ENCODE results near the gene SSR2.
A peak's percentile ranks its signal among the peaks of the same experiment; 100 is the strongest.
"Not testable (repeated sequence)": the region's sequence is repeated elsewhere in the genome, so short reads cannot be mapped to it uniquely, and the experiment has no call there.

The SSR2 gene

DNA sequence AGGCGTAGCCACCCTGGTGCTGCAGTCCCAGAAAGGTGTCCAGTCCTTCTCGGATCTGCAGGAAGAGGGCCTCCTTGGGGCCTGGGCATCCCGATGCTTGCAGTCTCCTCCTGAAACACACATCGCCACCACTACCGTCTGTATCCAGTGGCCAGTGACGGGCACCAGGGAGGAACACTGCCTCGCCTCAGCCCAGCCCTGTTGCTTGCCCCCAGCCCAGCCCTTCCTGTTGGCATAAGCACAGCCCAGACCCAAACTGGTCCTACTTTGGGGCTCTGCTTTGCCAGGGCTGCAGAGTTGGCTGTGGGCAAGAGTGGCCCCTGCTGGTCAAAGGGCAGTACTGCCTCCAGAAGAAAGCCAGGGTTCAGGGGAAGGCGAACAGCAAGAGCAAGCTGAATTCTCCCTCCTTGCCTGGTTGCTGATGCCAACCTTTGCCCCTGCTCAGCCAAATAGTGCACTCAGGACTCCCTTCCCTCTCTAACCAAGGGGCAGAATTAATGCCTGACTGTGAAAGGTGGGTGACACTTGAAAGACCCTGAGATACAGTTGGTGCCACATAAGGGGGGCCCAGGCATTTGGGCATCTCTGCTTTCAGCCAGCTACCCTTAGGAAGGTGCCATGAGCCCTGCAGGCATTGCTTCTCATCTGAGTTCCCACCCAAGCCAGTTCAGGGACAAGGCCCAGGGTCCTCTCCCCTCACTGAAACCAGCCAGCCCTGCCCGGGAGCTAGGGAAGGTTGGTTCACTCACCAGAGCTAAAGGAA is 31.3 kb downstream of the SSR2 start:
- Mint-ChIP-seq H3K4me3 (no peak overlapping the region), H3K36me3 (no peaks in the 10 kb centered on the region), H3K9me3 (ENCODE audit: low read depth) (no peaks in the 10 kb centered on the region), H3K27ac (no peak overlapping the region), H3K4me1 (ENCODE audit: low read depth) (peaks cover 8% of the 10 kb centered on the region), H3K27me3 (no peaks in the 10 kb centered on the region)

DNA sequence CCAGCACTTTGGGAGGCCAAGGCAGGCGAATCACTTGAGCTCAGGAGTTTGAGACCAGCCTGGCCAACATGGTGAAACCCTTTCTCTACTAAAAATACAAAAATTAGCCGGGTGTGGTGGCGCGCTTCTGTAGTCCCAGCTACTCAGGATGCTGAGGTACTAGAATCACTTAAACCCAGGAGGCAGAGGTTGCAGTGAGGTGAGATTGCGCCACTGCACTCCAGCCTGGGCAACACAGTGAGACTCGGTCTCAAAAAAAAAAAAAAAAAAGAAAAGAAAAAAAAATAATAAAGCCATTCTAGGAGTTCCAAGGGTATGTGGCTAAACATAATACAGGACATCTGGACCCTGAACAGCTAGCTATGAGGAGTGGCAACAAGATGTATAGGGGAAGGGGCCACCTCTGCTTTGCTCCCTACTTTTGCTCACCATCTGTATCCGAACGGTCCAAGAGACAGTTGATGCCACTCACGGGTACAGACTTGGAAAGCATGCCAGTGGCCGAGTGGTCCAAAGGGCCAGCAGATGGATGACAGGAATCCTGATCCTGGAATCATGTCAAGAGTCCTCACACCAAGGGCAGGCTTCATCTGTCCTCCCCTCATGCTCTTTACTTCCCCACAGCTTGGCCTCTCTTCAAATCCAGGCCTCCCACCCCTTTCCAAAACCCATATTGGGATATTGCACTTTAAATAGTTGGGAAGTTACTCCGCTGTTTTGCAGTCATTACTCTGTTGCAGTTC is 35.7 kb downstream of the SSR2 start:
- H3K27ac Mint-ChIP-seq; H3K27me3 Mint-ChIP-seq; H3K36me3 Mint-ChIP-seq; H3K4me3 Mint-ChIP-seq; H3K9me3 Mint-ChIP-seq (ENCODE audit: low read depth): not testable (repeated sequence)
- H3K4me1 Mint-ChIP-seq (ENCODE audit: low read depth): peaks cover 43% of the 10 kb centered on the region

DNA sequence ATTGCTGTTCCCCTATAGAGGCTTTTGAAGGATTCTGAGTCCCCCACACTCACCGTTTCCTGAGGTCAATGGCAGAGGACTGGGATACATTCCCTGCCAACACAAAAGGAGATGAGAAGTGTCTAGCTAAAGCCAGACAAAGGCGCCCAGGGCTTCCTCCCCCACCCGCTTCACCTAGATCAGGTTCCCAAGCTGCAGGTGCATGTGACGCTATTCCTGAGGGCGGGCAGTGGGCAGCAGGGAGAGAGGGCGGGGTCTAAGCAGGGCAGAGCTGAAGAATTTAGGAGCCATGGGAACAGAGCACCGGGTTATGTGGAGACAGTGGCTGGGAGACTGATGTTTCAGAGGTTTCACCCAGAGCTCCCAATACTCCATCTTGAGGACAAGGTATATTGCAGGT is 36.4 kb downstream of the SSR2 start:
- Mint-ChIP-seq H3K4me3 (no peak overlapping the region), H3K27ac (peak overlapping the region; percentile 41), H3K36me3 (no peaks in the 10 kb centered on the region), H3K4me1 (ENCODE audit: low read depth) (peaks cover 48% of the 10 kb centered on the region), H3K27me3 (no peaks in the 10 kb centered on the region), H3K9me3 (ENCODE audit: low read depth) (no peaks in the 10 kb centered on the region)

DNA sequence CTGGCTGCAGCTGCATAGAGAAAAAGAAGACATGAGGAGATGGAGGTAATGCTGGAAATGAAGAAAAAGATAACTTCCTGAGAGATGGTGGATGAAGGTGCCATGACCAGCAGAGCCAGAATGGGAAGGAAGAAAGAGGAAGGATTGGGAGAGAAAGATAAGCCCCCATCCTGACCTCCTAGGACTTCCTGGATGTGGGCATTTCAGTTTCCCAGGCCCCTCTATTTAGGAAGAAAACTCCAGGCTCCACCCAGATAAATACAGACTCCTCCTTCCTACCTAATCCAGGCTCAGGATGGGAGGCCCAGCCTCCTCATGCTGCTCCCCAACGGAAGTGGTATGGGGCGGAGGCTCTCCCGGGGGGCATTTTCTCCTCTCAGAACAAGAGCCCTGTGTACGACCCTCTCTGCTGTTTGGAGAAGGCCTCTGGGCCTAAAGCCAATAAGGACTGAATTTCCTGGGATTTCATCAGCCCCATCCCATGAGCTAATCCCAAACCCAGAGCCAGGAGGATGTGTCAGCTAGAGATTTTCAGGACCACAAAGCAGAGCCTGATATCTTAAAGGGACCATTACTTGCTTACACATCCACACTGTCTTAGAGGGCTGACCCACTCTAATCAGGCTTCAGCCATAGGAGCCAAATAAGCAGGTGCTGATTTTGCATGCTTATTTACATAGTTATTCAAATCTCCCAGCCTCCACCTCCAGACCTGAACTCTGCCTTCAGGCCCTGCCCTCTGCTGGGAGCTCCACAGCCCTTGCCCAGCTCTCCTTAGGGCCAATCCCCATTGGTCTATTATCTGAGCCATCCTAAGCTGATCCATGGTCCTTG is 37.3 kb downstream of the SSR2 start:
- no peak overlapping the region for H3K4me3 Mint-ChIP-seq
- no peaks in the 10 kb centered on the region for H3K9me3 Mint-ChIP-seq (ENCODE audit: low read depth)
- H3K4me1 Mint-ChIP-seq (ENCODE audit: low read depth): peaks cover 45% of the 10 kb centered on the region
- no peaks in the 10 kb centered on the region for H3K27me3 Mint-ChIP-seq
- H3K36me3 Mint-ChIP-seq: no peaks in the 10 kb centered on the region
- H3K27ac Mint-ChIP-seq: peak overlapping the region; percentile 58

DNA sequence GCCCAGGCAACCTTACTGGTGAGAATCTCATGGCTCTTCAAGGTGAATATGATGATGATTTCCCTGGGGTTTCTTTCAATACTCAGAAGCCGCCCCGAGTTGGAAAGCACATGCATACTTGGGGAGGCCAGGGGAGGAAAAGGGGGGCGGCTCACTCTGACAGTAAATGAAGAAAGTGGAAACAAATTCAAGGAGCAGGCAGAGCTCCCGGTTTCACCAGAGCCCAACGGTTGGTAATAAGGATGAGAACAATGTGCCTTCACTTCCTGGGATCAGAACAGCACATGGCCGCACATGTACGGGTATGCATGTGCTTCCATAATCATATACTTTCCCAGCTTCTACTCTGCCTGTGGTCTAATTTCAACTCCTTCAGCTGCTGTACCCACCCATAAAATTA is 38.6 kb downstream of the SSR2 start:
- H3K27me3 Mint-ChIP-seq: no peaks in the 10 kb centered on the region
- H3K9me3 Mint-ChIP-seq (ENCODE audit: low read depth): no peaks in the 10 kb centered on the region
- H3K36me3 Mint-ChIP-seq: no peaks in the 10 kb centered on the region
- H3K4me3 Mint-ChIP-seq: peak overlapping the region; percentile 43
- H3K27ac Mint-ChIP-seq: peak overlapping the region; percentile 95
- peaks cover 48% of the 10 kb centered on the region for H3K4me1 Mint-ChIP-seq (ENCODE audit: low read depth)

DNA sequence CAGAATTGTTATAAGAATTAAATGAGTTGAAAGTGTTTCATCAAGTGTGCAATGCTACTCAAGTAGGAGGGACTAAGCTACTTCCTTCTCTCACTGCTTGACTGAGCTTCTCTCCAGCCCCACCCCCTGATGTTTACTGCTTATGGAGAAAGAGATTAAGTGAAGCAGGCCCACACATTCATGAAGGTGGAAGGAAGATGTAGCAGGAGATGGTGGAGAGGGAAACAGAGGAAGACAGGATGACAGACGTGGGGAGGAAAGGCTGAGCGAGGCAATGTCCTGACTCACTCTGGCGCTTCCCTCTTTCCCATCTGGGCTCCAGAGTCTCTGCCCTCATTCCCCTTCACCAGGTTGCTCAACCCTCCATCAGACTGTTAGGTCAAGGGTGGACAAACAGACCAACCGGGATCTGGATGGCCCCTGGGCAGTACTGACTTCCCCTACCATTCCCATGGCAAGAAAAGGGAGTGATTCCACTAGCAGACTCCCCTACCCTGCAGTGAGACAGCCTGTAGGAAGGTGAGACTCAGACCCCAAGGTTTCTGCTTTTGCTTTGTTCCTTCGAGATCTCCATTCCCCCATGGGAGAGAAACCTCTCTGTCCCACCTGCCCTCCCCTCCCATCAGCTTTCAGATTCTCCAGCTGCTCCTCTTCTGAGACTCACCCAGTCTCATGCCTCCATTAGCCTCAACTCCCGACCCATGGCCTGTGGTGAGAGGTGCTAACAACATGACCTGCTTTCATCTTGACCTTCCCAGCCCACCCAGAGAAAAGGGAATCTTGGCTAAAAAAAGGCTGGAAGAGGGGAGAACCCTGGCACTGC is 39.3 kb downstream of the SSR2 start:
- Mint-ChIP-seq H3K36me3 (no peaks in the 10 kb centered on the region), H3K27ac (peak overlapping the region; percentile 95), H3K9me3 (ENCODE audit: low read depth) (no peaks in the 10 kb centered on the region), H3K27me3 (no peaks in the 10 kb centered on the region), H3K4me3 (peak overlapping the region; percentile 90), H3K4me1 (ENCODE audit: low read depth) (peaks cover 48% of the 10 kb centered on the region)

DNA sequence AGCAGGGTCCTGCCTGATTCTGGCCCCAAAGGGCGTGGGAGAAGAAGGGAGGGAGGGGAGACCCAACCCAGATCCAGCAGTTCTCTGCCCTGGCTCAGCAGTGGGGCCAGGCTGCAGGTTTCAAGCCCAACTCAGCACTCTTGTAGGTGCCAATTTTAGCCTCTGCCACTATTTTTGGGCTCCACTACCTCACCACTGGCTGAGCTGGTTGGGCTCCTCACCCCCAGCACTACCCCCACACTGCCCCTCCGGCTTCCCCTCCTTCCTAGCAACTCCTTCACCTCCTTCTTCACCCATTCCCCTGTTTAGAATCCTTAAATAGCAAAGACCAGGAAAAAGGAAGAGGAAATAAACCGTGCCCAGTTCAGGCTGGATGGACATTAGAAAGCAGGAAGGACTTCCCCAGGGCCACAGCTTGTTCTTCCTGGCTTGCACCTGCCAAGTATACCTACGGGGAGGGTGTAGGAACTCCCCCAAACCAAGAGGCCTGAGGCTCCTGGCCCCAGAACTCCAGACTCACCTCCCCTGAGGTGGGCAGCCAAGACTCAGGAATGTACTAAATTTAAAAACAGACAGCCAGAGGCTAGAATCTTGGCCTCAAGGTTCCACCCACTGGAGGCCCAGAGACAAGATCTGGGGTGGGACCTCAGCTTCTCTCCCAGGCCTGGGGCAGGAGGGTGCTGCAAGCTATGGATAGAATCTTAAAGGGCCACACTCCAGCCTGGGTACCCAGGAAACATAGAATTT is 41.0 kb downstream of the SSR2 start:
- peaks cover 60% of the 10 kb centered on the region for H3K4me1 Mint-ChIP-seq (ENCODE audit: low read depth)
- no peaks in the 10 kb centered on the region for H3K27me3 Mint-ChIP-seq
- H3K27ac Mint-ChIP-seq: peak overlapping the region; percentile 95
- peak overlapping the region; percentile 90 for H3K4me3 Mint-ChIP-seq
- no peaks in the 10 kb centered on the region for H3K36me3 Mint-ChIP-seq
- H3K9me3 Mint-ChIP-seq (ENCODE audit: low read depth): no peaks in the 10 kb centered on the region

DNA sequence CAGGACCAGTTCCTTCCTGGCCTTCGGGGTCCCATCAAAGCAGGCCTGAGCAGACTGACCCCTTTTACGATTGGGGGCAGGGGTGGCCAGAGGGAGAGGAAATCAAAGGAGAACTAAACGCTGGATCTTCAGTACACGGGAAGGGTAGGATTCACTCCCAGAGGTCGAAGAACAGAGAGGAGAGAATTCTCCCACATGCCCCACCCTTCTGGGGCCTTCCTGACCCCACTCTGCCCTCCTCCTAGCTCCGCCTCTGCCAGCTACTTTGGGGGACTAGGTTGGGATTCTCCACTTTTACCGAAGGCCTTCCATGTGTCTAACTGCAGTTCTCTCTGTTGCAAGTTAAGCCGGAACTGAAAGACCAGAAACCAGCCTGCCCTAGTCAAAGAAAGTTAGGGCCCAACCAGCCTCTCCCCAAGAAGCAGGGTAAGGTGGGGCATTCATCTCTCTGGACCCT is 41.8 kb downstream of the SSR2 start:
- Mint-ChIP-seq H3K27ac (peak overlapping the region; percentile 95), H3K36me3 (no peaks in the 10 kb centered on the region), H3K9me3 (ENCODE audit: low read depth) (no peaks in the 10 kb centered on the region)

DNA sequence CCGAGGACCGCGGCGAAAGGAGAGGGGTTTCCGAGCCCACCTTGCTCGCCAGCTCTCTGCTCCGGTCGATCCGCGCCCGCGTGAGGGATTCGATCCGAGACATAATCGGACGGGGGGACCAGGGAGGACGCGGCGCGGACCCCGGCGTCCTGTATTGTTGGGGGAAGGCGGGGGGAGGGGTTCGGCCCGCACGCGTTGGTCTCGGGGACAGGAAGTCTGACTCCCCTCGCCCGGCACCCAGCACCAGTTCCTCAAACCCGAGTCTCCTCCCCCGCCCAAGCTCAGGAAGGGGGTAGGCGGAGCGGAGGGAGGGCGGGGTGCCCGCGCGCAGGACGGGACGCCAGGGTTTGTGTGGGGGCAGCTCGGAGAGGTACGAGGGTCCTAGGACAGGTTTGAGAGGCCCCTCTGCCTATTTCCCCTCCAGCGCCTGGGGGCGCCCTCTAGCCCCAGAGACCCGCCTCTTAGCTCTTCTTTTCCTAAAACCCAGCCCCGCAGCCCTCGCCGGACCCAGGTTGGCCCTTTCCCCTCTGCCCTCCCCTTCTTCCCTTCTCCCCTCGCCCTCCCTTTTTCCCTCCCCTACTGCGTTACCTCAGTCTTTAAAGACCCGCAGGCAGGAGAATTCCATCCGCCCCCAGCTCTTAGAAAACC is 42.3 kb downstream of the SSR2 start, which contains the start of gene ARHGEF2:
ARHGEF2 (minus strand) TSS at position 223 of the 648 bp plus-strand sequence; CDS start at position 103, 120 bp downstream.
- H3K9me3 Mint-ChIP-seq (ENCODE audit: low read depth): no peaks in the 10 kb centered on the region
- no peaks in the 10 kb centered on the region for H3K27me3 Mint-ChIP-seq
- H3K36me3 Mint-ChIP-seq: no peaks in the 10 kb centered on the region
- peak within 1 kb of the TSS; percentile 95 for H3K27ac Mint-ChIP-seq
- H3K4me1 Mint-ChIP-seq (ENCODE audit: low read depth): peaks cover 68% of the 10 kb centered on the region
- H3K4me3 Mint-ChIP-seq: peak within 1 kb of the TSS; percentile 90

More for the DNA sequence above, 41.8 kb downstream of the SSR2 start:
- no peaks in the 10 kb centered on the region for H3K27me3 Mint-ChIP-seq
- H3K4me3 Mint-ChIP-seq: peak overlapping the region; percentile 90
- peaks cover 66% of the 10 kb centered on the region for H3K4me1 Mint-ChIP-seq (ENCODE audit: low read depth)

DNA sequence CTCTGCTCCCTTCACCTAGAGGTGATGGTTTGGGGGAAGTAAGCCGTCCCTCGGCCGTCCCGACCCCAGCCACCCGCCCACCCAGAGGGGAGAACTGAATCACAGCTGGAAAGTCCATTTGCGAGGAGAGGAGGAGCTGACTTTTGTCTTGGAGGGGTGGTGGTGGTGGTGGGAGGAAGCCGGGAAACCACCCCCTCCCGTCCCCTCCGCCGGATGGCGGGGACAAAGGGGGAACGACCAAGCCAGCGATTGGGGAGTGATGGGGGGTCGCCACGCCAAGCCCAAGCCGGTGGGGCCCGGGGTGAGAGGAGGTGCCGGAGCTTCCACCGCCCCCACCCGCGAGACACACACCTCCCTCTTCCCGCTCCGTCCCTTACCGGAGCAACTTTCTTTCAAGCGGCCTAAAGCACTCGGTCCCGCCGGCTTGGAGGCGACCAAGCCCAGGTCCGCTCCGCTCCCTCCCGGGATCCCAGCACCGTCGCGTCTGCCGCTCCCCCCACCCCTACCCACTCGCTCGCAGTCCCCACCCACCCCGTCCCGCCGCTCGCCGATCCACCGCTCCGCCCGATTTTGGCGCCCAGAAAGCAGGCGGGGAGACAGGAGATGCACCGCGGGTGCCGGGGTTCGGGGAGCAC is 42.9 kb downstream of the SSR2 start:
- Mint-ChIP-seq H3K36me3 (no peaks in the 10 kb centered on the region), H3K27me3 (no peaks in the 10 kb centered on the region), H3K9me3 (ENCODE audit: low read depth) (no peaks in the 10 kb centered on the region), H3K27ac (peak overlapping the region; percentile 95), H3K4me3 (peak overlapping the region; percentile 90), H3K4me1 (ENCODE audit: low read depth) (peaks cover 70% of the 10 kb centered on the region)

DNA sequence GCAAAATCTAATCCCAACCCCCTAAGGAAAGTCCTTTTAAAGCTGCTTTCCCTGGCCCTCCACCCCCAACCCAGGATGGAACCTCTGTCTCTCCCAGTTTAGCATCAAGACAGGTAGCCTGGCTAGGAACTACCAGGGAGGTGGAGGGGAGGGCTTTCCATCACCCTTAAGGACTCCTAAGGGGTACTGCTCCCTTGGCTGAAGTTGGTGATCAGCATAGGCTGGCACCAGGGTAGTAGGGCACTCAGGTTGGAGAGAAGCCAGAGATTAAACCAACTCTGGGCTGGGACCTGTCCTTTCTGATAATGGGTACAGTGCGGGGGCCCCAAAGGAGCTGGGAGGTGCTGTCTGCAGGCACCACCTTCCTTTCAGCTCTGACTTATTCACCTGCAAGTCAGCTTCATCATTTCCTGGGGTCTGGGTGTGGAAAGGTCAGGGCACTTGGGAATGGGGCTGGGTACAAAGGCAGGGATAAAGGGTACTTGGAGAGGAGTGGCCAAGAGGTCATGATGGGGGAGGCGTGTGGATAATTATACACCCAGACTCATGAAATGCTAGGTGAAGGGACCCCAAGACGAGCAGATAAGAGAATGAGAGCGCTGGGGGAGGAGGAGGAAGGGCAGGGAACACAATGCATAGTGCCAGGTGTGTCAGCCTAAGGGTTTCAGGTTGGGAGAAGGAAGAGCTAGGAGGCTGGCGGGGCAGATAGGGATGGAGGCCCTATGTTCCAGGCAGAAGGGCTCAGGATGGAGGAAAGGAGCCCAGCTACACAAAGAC is 43.6 kb downstream of the SSR2 start:
- H3K36me3 Mint-ChIP-seq: no peaks in the 10 kb centered on the region
- peak overlapping the region; percentile 95 for H3K27ac Mint-ChIP-seq
- no peaks in the 10 kb centered on the region for H3K27me3 Mint-ChIP-seq
- H3K9me3 Mint-ChIP-seq (ENCODE audit: low read depth): no peaks in the 10 kb centered on the region
- peaks cover 72% of the 10 kb centered on the region for H3K4me1 Mint-ChIP-seq (ENCODE audit: low read depth)
- peak overlapping the region; percentile 90 for H3K4me3 Mint-ChIP-seq

DNA sequence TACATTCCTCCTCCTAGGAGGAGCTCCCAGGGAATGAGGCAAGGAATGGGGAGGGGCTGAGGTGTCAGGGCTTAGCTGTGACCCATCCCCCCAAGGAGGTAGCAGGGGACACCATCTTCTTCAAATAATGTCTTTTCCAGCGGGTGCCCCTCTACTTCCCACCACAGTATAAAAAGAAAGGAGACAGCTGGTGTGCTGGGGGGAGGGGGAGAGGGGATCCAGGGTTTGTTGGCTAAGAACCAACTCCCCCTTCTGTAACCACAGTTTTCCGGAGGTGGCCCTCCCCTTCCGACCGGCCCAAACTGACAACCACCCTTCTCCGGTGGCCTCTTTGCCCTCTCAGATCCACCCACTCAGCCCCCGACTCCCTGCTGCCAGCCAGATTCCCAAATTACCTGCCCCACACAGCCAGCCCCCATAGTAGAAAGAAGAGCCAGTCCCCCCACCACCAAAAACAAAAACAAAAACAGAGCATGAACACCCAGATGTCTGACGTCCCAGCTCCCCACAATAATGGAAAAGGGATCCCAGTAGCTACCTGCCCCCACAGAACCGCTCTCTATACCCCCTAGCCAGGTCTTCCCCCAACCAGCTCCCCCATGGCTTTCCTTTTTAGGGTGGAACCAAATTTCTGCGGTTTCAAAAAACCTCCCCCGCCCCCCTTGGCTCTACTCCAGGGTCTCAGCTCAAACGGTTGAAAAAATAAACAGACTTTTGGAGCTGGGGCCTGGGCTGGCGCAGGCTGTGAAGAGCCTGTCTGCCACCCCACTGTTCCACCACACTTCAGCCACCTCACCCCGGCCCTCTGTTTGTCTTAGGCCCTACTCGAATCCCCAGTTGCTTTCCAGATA is 44.5 kb downstream of the SSR2 start:
- Mint-ChIP-seq H3K4me3 (peak overlapping the region; percentile 90), H3K36me3 (no peaks in the 10 kb centered on the region), H3K27ac (peak overlapping the region; percentile 95), H3K27me3 (no peaks in the 10 kb centered on the region), H3K4me1 (ENCODE audit: low read depth) (peaks cover 70% of the 10 kb centered on the region), H3K9me3 (ENCODE audit: low read depth) (no peaks in the 10 kb centered on the region)

Data from activated naive CD8-positive, alpha-beta T cell (primary cell).